Inflammatory macrophage (primary cell): ENCODE results near the gene DHX40.
"Not testable (repeated sequence)": the region's sequence is repeated elsewhere in the genome, so short reads cannot be mapped to it uniquely, and the experiment has no call there.

ENCODE experiments used
- DNase-seq, 2 donors: peaks; one replicate each; pipeline ENCODE4 v3.0.0-alpha.2; 2020 to 2022

DHX40 gene

DNA sequence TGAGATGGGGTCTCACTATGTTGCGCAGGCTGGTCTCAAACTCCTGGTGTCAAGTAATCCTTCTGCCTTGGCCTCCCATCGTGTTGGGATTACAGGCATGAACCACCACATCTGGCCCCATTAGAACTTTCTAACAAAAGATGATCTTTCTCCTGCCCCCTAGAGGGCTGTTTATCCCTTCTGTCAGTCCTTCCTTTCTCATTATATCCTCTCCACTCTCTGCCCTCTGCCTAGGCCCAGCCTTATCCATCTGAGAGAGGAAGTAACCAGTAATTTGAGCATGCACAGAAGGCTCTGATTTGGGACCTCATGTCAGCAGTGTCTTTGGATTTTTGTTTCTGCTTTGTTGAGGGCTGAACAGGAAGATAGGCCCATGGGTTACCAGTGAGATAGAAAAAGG lies 4.4 kb upstream of the DHX40 start:
- peak; percentile 59 to 79 for DNase-seq

DNA sequence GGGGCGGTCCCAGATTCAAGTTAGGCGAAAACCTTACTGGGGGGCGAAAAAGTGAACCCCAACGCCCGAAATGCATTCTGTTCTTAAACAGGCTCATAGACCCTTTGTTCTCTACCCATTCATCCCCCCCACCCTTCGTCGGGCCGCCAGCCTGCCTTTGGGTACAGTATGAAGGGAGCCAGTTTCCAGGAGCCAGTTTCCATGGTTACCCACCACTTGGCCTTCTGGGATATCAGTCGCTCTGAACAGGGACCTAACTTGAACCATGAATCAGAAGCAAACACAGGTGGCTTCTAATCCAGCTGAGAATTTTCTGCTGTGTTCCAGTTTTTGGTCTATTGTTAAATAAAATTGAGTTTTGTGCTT lies 532 bp downstream of the DHX40 start:
- peak; percentile 46 to 69 for DNase-seq

DNA sequence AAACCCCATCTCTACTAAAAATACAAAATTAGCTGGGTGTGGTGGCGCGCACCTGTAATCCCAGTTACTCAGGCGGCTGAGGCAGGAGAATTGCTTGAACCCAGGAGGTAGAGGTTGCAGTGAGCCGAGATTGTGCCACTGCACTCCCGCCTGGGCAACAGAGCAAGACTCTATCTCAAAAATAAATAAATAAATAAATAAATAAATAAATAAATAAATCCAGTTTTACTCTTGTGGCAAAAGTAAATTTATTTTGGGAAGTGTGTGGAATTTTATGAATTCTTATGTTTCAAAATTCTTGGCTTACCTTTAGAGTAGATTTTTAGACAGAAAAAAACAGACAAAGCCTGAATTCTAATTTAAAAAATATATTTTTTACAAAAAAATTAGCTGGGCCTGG lies 3.7 kb downstream of the DHX40 start:
- not testable (repeated sequence) for DNase-seq

DNA sequence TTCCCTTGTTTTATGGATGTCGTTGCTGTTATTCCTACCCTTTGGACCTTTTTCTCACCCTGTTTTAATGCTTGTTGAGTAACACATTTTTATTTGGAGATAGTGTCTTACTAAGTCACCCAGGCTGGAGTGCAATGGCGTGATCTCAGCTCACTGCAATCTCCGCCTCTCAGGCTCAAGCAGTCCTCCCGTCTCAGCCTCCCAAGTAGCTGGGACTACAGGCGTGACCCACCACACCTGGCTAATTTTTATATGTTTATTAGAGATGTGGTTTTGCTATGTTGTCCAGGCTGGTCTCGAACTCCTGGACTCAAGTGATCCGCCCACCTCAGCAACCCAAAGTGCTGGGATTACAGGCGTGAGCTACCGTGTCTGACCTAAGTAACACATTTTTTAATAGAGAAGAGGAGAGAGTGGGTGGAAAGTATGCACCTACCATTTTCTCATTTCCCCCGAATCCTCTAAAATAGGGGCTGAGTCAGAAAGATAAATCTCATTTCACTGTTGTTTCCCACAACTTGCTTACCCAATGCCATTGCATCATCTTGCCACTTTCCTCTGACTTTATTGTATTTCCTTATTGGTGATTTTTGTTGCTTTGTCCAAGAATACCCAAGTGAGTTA lies 7.0 kb downstream of the DHX40 start:
- peak; percentile 81 to 82 for DNase-seq

DNA sequence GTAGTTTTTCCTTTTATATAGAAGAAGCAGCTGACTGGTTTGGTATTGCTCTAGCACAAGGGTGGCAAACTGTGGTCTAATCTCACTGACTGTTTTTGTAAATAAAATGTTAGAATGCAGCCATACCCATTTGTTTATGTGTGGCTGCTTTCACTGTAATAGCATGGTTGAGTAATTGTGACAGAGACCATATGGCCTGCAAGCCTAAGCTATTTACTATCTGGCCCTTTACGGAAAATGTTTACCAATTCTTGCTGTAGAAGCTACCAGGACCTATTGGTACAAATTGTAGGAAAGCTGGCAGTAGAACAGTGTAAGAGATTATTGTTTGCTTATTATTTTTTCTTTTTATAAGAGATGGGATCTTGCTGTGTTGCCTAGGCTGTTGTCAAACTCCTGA lies 18.8 kb downstream of the DHX40 start:
- not testable (repeated sequence) for DNase-seq

DNA sequence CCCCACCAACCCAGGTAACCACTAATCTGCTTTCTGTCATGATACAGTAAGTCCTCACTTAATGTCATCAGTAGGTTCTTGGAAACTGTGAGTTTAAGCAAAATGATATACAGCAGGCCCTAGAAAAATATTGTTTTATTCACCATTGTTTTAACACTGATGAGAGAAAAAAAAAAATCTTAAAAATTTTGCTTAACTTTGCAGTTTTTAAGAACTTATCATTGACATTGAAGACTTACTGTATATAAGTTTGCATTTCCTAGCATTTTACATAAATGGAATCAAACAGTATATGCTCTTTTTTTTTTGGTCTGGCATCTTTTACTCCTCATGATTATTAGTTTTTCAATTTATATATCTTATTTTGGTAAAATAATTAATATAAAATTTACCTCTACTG lies 34.8 kb downstream of the DHX40 start:
- no peak for DNase-seq

DNA sequence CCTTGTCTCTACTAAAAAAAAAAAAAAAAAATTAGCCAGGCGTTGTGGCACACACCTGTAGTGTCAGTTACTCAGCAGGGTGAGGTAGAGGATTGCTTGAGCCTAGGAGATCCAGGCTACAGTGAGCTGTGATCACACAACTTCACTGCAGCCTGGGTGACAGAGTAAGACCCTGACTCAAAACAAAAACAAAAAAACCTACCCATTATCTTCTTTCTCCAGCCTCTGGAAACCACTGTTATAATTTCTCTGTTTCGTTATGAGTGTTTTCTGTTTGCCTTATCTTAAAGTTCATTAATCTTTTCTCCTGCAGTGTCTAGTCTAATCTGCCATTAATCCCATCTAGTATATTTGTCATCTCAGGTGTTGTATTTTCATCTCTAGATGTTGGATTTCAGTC lies 35.7 kb downstream of the DHX40 start:
- DNase-seq, result no peak

DNA sequence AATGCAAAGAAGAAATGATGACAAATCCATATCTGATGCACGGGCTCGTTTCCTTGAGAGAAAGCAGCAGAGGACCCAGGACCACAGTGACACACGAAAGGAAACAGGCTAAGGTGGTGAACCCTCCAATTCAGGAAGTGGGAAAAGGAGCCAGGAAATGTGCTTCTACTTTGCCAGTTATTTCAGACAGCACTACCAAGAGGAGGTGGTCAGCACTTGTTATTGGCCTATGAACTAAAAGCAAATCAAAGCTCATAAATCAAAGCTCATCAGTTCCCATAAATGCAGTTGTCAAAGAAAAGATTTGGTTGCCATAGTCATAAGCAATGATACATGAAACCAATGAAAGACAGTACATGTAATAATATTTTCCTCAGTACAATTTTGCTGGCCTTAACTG lies 41.7 kb downstream of the DHX40 start:
- no peak for DNase-seq

DNA sequence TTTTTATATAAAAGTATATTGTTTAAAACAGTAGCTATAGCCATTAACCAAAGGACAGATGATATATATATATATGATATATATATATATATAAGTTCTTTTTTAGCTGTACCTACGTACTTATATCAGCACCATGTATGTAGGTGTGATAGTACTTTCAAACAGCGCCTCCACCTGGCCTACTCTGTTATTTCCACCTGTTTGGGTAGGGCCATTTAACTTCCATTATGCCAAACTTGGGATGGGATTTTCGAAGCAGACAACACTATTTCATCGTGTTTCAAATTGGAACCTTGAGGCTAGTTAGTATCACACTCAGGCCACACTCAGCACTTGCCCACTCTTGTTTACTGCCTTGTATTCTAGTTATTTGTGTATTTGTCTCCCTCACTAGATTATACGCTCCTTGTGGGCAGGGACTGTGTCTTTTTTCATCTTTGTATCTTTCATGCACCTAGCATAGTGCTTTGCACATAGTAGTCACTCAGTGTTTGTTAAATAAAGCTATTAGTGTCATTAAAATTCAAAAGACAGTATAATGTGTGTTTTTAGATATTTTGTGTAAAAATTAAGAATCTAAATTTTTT lies 42.5 kb downstream of the DHX40 start:
- peak; percentile 8 to 37 for DNase-seq

DNA sequence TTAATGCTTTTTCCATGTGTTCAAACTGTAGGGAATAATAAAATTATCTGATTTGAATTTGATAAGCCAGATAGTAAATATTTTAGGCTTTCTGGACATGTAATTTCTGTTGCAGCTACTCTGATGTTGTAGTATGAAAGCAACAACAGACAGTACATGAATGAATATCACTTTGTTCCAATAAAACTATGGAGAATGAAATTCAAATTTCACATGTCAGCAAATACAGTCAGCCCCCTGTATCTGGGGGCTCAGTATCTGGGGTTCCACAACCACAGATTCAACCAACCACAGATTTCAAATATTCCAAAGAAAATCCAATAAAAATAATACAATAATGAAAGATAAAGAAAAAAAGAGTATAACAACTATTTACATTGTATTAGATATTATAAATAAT lies 46.1 kb downstream of the DHX40 start:
- no peak for DNase-seq

DNA sequence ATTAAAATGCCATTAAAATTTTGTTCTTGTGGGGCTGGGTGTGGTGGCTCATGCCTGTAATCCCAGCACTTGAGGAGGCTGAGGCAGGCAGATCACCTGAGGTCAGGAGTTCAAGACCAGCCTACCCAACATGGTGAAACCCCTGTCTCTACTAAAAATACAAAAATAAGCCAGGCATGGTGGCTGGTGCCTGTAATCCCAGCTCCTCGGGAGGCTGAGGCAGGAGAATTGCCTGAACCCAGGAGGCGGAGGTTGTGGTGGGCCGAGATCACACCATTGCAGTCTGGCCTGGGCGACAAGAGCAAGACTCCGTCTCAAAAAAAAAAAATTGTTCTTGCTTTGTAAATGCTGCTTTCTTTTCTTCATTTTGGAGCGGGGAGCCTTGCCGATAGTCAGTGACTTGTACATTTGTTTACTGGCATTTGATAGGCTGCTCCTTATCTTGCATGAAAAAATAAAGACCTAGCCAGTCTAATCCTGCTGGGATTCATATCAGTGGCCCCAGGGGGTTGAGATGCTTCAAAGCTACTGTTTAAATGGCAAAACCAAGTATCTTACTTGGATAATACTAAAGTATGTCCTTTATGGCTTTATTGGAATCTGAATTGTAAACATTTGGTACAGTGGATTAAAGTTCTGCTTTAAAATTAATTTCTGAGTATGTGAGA lies 51.0 kb downstream of the DHX40 start:
- DNase-seq, result no peak

DNA sequence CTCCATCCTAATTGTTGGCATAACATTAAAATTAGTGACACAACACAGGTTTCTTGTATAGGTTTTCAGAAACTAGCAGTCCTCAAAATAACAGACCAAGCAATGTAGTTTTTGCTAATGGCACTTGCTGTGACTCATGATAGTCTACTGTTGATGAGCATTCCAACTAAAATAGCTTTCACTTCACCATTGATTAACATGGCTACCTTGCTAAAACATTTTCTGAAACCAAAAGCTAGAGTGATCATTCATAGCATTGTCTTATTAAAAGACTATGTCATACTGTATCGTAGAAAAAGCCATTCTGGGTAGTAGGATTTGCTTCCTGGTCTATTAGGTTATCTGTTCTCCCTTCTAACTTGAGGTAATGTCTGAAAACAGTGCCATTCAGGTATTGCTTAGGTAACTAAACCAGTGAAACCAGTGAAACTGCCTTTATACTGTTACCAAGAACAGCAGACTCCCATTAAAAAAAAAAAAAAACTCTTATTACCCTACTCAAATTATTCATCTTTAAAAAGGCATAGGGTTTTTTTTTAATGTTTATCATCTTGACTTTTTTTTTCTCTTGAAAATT lies 51.8 kb downstream of the DHX40 start:
- no peak for DNase-seq

DNA sequence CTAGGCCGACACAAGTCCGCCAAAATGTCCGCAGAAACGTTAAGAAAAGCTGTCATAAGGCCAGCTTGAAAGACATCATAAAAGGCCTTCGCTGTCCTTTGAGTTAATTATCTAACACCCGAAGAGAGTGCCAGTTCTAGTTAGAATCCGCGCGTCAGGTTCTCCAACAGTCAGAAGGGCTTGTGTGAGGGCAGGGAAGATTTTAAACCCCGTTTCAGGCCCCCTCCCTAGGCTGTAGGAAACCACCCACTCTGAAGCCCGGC lies 53.6 kb downstream of the DHX40 start:
- no peak for DNase-seq

DNA sequence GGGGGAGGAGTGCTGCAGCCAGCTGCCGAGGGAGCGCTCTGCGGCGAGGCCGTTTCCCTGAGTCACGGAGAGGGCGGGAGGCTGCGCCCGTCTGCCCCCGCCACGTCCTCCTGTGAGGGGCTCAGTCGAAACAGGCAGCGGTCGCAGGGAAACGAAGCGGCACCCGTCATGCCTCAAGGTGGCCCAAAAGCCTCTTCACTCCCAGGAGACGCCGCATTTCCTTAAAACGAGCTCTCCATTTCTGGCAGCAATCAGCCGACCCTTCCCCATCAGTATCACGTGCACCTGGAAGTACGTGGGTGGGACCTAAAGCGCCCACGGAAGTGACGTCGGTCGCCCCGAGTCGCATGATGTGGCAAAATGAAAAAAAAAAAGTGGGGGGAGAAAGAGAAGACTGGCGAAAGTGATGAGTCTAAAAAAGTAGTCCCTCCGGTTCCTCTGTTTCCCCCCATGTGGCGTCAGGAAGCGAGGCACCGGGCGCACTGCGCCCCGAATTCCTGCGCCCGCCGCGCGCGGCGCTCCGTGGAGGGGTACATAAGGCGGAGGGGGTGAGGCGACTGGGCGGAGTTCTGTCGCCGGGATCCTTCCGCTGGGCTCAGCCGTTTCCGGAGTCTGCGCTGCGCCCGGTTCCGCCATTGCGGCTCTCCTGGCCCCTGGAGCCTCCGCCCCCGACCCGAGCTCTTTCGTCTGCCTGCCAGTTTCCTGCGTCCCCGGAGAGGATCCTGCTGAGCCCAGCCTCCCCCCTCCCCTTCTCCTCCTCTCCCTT lies 54.1 kb downstream of the DHX40 start, which contains the start of gene CLTC:
Gene CLTC, plus strand, starts transcription at position 598 of the 766 bp plus-strand sequence. CDS start 237 bp downstream, outside the sequence.
- DNase-seq, result peak; percentile 98

DNA sequence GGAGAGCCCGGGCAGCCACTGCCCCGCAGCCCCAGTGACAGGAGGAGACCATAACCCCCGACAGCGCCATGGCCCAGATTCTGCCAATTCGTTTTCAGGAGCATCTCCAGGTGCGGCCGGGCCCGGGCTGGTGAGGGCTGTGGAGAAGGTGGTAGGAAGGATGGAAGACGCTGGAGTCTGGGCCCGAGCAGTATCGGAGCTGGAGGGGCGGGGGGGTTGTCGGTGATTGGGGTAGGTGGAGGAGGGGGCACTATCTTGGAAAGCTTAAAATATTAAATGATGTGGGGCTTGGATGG lies 54.6 kb downstream of the DHX40 start:
- no peak for DNase-seq

DNA sequence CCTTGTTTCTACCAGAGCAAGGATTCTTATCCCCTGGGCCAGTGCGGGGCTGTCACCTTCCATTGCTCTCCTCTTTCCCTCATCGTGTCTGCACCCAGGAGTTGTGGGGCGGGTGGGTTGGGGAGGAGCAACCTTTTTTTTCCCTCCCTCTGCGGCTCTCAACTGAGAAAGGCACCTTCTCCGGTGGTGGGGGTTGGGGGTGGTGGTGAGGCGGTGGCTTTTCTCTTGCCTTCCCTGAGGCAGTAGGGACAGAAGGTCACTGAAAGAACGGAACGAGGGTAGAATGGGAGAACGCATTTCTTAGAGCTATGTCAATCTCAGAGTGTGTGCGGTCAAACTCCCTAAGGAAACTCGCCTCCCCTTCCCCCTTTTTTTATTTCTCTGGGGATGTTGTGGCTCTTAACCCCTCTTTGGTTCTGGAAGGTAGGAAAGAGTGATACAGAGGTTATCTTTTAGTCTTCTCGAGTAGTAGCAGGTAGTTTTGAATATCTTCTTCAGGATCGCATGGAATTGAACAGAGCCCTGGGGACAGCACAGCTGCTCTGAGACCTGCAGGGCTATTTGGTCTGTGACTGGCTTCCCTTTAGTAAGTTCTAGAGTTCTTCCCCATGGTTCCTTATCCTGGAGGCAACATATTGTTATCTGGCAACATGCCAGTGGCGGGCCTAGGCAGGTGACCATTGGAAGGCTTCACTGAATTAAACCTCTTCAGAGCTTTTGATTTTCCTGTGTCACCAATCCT lies 55.3 kb downstream of the DHX40 start:
- peak; percentile 56 to 75 for DNase-seq

DNA sequence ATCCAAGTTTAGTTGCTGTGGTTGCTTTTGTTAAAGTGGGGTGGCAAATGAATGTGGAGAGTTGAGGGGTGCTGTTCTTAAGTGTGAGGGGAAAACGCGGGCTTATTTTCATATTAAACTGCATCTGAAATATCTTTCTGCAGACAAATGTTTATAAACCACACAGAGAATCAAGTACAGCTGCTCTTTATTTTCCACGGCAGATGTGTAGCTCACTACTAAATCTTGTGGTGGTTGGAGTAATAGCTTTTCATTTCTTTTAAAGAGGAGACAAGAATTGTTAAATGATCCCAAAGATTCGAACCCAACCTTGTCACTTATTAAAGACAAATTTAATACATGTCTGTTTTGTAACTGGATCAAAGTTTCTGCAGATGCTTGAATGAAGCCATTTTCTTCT lies 56.4 kb downstream of the DHX40 start:
- no peak for DNase-seq

DNA sequence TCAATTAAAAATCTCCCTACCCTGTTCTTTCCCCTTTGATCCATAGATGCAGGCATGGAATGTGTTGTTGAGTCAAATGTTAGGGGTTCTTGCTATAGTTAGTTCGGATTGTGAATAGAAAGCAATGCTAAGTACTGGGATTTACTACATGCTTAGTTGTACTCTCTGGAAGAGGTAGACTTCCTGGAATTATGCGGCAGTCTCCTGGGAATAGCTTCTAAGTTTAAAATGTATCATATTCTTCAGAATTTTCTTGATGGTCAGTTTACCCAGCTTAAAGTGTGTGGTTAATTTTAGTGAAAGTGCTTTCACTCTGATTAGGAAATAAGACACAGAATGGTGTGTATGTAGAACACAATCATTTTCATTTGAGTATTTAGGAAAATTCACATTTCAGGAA lies 57.7 kb downstream of the DHX40 start:
- DNase-seq, result no peak

DNA sequence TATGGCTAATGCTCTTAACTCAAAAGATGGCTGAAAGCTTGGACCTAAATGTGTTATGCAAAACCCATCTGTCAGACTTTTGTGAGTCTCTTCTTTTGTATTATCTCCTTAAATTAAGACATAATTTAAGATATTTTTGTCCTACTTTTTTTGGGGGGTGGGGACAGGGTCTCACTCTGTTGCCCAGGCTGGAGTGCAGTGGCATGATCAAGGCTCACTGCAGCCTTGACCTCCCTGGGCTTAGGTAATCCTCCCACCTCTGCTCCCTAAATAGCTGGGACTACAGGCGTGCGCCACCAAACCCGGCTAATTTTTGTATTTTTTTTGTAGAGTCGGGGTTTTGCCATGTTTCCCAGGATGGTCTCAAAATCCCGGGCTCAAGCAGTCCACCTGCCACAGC lies 61.3 kb downstream of the DHX40 start:
- DNase-seq, result no peak

DNA sequence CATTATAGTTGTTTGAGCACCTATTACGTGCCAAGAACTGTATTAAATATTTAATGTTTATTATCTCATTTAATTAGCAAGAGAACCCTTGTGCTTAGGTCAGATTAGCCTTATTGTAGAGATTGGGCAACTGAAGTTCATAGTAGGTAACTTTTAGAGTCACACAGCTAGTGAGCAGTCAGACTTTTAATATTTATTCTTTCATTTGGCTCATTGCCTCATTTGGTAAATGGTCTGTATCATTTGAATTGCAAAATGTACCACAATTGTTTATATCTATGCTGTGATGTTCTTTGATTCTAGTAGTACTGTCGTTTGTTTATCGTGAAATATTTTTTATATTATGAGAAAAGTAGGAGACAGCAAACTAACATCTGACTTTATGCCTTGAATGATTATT lies 61.9 kb downstream of the DHX40 start:
- no peak for DNase-seq

DNA sequence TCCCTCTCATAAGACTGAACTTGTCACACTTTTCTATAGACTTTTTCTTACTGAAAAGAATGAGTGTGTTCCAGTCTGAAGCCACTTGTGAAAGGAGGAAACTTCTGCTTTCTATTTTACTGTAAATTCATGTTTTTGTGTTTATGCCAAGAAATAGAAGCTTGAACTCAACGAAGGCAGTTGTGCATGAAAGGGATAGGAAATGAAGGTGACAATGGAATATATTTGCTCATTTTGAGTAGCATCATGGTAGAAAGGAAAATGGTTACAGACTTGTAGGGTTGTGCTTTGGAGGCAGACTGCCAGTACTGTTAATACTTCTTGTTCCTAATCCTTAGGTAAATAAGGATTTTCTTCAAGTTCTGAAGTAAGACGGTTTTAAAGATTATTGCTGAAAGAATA lies 62.4 kb downstream of the DHX40 start:
- peak; percentile 16 to 68 for DNase-seq

DNA sequence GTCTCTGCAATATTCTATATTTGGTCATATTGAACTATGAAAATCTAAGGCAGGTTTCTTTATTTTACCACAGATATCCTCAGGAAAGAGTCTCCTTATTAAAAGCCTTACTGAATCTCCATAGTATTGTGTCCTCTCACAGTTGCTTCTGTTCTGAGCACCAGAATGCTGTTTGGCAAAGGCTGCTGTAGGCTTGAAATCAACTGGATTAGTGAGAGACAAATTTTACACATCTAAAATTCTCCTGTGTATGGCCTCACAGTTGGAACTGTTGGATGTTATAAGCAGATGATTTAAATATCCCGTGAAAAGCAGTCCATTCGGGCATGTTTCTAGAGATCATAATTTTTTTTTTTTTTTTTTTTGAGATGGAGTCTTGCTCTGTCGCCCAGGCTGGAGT lies 63.8 kb downstream of the DHX40 start:
- DNase-seq, result no peak

DNA sequence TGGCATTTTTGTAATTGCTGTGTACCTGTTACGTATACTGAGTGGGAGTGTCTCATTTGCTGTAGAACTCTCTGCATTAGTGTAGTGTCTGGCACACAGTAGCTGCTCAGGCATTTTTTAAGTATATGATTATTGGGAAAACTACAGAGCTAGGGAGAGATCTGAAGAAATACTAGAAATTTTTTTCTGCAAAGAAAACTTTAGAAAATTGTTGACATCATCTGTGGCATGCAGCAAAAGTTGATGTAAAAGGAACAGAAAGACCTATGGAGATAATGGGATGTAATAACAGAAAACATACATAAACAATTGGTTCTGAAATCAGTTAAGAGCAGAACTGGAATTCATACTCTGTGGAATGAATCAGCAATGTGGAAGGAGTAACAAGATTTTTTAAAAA lies 65.9 kb downstream of the DHX40 start:
- no peak for DNase-seq
